Endothelial cell (in vitro differentiated cells): ENCODE data around the gene DNAH8. TPM values are rescaled to one million over a fixed set of nuclear protein-coding genes. Genes with fewer than 3 reads are reported as not detected.
A peak's percentile ranks its signal among the peaks of the same experiment; 100 is the strongest.

ENCODE experiments used
- DNase-seq: peaks from one replicate; pipeline ENCODE4 v3.0.0; 2021; ENCODE audit warnings: low spot score
- H3K27ac Mint-ChIP-seq: one replicate; pipeline ENCODE4 v1.8.0; 2021; ENCODE audit warnings: mixed read lengths, inconsistent platforms; ENCODE audit not compliant: unreplicated experiment
- H3K27me3 Mint-ChIP-seq: one replicate; pipeline ENCODE4 v1.8.0; 2021; ENCODE audit warnings: mild to moderate bottlenecking, moderate library complexity, mixed read lengths, inconsistent platforms; ENCODE audit not compliant: unreplicated experiment
- H3K36me3 Mint-ChIP-seq: one replicate; pipeline ENCODE4 v1.8.0; 2021; ENCODE audit warnings: mild to moderate bottlenecking, low read depth, mixed read lengths, inconsistent platforms; ENCODE audit not compliant: unreplicated experiment
- H3K4me1 Mint-ChIP-seq: one replicate; pipeline ENCODE4 v1.8.0; 2021; ENCODE audit warnings: mild to moderate bottlenecking, mixed read lengths, inconsistent platforms; ENCODE audit not compliant: unreplicated experiment
- H3K4me3 Mint-ChIP-seq: one replicate; pipeline ENCODE4 v1.8.0; 2021; ENCODE audit warnings: mild to moderate bottlenecking, mixed read lengths, inconsistent platforms; ENCODE audit not compliant: unreplicated experiment
- H3K9me3 Mint-ChIP-seq: one replicate; pipeline ENCODE4 v1.8.0; 2021; ENCODE audit warnings: mixed read lengths, inconsistent platforms; ENCODE audit not compliant: unreplicated experiment
- CTCF ChIP-seq: fragments of 200-600 bp; sonication (generic); IDR thresholded peaks from one replicate; pipeline ENCODE4 v1.5.0; 2021; ENCODE audit warnings: antibody characterized with exemption; ENCODE audit not compliant: unreplicated experiment
- total RNA-seq: library from RNA; stranded (reverse); fragmentation: NEBNext Ultra II Directional; extraction: Animal tissue kit (Norgen Biotek cat#: 25700); gene quantifications from one replicate; pipeline ENCODE4 v1.2.1, GENCODE V29; 2021; ENCODE audit not compliant: unreplicated experiment

Gene DNAH8
- total RNA-seq, 1 donor from 2014 or later: 0.05 TPM

- Mint-ChIP-seq H3K27ac (no peak overlapping the region), H3K4me3 (no peak overlapping the region), H3K36me3 (no peaks in the 10 kb centered on the region), H3K9me3 (no peaks in the 10 kb centered on the region), H3K27me3 (no peaks in the 10 kb centered on the region), H3K4me1 (no peaks in the 10 kb centered on the region)
- no peak for TF ChIP-seq CTCF
- no peak for DNase-seq
Measured at GRCh38 chr6:38860041-38860440, 144.9 kb downstream of the DNAH8 start.

- Mint-ChIP-seq H3K4me1 (no peaks in the 10 kb centered on the region), H3K27ac (no peak overlapping the region), H3K27me3 (no peaks in the 10 kb centered on the region), H3K9me3 (no peaks in the 10 kb centered on the region), H3K4me3 (no peak overlapping the region), H3K36me3 (no peaks in the 10 kb centered on the region)
- no peak for DNase-seq
- TF ChIP-seq CTCF: no peak
Measured at GRCh38 chr6:38861926-38862401, 146.9 kb downstream of the DNAH8 start.

- no peak for DNase-seq
- Mint-ChIP-seq H3K4me1 (no peaks in the 10 kb centered on the region), H3K27me3 (no peaks in the 10 kb centered on the region), H3K9me3 (no peaks in the 10 kb centered on the region), H3K36me3 (no peaks in the 10 kb centered on the region), H3K4me3 (no peak overlapping the region), H3K27ac (no peak overlapping the region)
- no peak for TF ChIP-seq CTCF
Measured at GRCh38 chr6:38865521-38866174, 150.5 kb downstream of the DNAH8 start.

- Mint-ChIP-seq H3K27ac (no peak overlapping the region), H3K4me1 (no peaks in the 10 kb centered on the region), H3K4me3 (no peak overlapping the region), H3K36me3 (no peaks in the 10 kb centered on the region), H3K27me3 (peaks cover 1% of the 10 kb centered on the region), H3K9me3 (no peaks in the 10 kb centered on the region)
- TF ChIP-seq CTCF: no peak
- DNase-seq: no peak
Measured at GRCh38 chr6:38867726-38868125, 152.6 kb downstream of the DNAH8 start.

GRCh38 chr6:38871741-38872568, 156.8 kb downstream of the DNAH8 start:
- H3K36me3 Mint-ChIP-seq: no peaks in the 10 kb centered on the region
- H3K4me1 Mint-ChIP-seq: peaks cover 5% of the 10 kb centered on the region
- peaks cover 1% of the 10 kb centered on the region for H3K27me3 Mint-ChIP-seq
- peak; percentile 86 for TF ChIP-seq CTCF
- peak; percentile 74 for DNase-seq
- H3K27ac Mint-ChIP-seq: no peak overlapping the region
- no peaks in the 10 kb centered on the region for H3K9me3 Mint-ChIP-seq
- no peak overlapping the region for H3K4me3 Mint-ChIP-seq
